Stimulated activated CD4-positive, alpha-beta T cell treated with anti-CD3 and anti-CD28 coated beads, Interleukin-2, amount 100 ng/mL, for 24 hours (primary cell): ENCODE measurements around the gene LRRC71.
A peak's percentile ranks its signal among the peaks of the same experiment; 100 is the strongest.

Experiments used
- DNase-seq, 2 donors: peaks; one replicate each; pipeline ENCODE4 v3.0.0-alpha.2; 2020

Gene LRRC71

DNA sequence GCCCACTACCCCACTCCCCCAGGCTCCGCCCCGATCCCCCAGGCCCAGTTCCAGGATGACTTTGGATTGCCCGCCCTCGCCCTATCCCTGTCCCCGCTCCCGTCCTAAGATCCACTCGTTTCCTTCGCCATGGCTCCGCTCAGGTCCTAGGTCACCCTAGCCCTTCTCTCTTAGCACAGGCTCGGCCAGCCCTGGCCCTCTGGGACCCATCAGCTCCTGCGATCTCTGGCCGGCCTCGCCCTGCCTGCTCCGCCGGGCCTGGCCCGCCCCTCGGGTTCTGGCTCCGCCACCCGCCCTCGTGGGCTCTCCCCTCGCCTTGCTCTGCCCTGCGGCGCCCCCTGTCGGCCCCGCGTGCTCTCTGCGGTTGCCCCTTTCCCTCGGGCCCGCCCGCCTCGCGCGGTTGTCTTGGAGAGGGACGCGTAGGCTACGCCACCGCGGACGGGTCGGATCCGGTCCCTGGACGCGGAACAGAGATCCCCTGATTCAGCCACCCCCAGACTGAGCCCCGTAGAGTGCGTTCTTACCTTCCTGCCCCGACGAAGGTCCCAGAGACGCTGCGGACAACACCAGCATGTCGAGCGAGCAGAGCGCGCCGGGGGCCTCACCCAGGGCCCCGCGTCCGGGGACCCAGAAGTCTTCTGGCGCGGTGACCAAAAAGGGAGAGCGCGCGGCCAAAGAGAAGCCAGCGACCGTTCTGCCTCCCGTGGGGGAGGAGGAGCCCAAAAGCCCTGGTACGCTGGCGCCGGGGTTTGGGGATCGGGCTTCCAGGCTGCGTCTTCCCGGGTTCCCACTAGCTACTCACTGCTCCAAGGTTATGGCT is at the start of gene LRRC71:
Gene LRRC71 (plus strand): TSS at position 400 of the 820 bp plus-strand sequence. CDS start 172 bp downstream, at position 572.
- peak; percentile 73 to 86 for DNase-seq

DNA sequence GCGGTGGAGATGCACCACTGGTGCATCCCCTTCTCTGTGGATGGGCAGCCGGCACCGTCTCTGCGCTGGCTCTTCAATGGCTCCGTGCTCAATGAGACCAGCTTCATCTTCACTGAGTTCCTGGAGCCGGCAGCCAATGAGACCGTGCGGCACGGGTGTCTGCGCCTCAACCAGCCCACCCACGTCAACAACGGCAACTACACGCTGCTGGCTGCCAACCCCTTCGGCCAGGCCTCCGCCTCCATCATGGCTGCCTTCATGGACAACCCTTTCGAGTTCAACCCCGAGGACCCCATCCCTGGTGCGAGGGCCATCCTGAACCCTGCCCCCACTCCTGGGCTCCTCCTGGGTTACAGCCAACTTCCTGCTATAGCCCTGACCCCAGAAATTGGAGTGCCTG is 46.8 kb upstream of the LRRC71 start:
- DNase-seq: no peak

DNA sequence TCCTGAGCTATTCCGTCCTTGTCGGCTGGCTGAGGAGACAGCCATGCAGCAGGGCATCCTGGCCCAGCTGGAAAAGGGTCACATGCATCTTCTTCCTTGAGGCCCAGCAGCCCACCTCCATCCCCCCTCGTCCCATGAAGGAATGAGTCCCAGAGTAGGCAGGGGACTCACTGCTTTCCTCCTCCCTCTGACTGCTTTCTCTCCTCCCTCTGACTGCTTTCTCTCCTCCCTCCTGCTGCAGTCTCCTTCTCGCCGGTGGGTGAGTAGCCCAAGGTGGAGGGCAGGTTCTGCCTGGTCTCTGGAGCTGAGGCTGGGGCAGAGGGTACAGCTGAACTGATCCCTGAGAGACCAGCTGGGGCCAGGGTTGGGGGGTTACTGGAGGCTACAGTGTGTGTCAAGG is 46.3 kb upstream of the LRRC71 start:
- DNase-seq: no peak

GRCh38 chr1:156874572-156875340 is 45.7 kb upstream of the LRRC71 start:
- no peak for DNase-seq

DNA sequence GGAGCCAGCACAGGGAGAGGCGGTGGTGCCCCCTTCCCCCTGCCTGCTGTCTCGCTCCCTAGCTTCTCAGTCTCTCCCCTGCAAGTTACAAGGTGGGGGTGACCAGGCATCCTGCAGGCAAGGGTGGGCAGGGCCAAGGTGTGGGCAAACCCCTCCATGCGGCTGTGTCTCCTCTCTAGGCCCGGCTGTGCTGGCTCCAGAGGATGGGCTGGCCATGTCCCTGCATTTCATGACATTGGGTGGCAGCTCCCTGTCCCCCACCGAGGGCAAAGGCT is 45.2 kb upstream of the LRRC71 start:
- DNase-seq: no peak

DNA sequence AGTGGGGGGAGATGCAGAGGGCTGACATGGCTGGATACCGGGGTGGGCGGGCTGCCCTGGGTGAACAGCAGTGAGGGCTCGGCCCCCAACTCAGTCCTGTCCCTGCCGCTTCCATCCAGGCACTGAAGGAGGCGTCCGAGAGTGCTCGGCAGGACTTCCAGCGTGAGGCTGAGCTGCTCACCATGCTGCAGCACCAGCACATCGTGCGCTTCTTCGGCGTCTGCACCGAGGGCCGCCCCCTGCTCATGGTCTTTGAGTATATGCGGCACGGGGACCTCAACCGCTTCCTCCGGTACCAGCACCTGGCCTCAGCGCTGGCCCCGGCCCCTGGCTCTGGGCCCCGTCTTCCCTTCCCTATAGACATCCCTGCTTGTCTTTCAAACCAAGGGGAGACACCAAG is 44.2 kb upstream of the LRRC71 start:
- DNase-seq: no peak

DNA sequence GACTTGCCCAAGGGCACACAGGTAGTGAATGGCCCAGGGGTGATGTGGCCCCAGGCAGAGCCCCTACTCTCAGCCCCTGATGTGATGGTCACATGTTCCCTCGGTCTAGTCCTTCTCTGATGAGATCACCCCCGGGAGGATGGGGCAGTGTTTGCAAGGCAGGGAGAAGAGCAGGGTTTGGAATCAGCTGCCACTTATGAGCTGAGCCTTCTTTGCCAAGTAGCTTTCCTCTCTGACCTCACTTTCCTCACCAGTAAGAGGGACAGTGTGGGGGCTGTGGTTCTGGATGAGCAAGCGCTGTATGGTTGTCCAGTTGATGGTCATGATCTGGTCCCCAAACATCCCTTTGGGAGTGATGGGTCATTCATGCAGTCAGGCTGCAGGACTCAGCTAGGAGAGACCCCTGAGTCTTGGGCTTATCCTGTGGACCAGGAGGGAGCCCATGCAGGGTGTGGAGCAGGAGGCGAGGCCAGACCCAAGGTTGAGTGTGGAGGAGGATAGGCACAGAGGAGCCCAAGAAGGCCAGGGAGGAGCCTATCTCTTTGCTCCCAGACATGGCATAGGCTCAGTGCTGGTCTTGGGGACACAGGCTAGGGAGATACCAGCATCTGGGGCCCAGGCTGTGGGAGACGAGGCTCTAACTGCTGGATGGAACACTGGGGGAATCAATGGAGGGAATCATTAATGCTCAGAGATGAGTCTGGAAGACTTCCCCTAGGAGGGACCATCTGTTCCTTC is 42.8 kb upstream of the LRRC71 start:
- DNase-seq: no peak

DNA sequence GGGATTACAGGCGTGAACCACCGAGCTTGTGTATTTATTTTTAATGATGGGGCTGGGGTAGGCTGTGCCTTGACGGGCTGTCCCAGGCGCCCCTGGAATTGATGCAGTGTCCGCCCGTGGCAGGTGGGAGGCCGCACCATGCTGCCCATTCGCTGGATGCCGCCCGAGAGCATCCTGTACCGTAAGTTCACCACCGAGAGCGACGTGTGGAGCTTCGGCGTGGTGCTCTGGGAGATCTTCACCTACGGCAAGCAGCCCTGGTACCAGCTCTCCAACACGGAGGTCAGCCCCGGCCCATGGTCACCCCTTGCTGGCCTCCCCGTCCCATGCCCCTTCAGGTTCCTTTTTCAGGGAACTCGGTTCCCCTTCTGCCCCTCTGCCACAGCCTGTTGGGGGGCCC is 40.6 kb upstream of the LRRC71 start:
- DNase-seq: no peak

DNA sequence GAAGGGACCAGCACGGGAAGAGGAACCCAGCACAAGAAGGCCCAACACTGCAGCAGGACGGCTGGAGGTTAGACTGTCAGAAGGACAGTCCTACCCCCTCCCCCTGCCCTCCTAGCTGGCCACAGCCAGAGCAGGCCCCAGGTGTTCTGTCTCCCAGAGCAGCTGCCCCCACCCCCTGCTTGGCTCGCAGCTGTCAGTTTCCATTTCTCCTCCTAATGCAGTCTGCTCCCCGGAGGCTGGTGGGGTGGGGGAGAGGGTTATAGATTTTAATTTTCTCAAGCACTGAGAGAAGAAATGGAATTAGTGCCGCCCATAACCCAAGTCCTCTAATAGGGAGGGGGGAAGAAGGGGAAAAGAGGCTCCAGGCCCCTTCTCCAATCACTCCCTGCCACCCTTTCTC is 40.0 kb upstream of the LRRC71 start:
- DNase-seq: no peak

DNA sequence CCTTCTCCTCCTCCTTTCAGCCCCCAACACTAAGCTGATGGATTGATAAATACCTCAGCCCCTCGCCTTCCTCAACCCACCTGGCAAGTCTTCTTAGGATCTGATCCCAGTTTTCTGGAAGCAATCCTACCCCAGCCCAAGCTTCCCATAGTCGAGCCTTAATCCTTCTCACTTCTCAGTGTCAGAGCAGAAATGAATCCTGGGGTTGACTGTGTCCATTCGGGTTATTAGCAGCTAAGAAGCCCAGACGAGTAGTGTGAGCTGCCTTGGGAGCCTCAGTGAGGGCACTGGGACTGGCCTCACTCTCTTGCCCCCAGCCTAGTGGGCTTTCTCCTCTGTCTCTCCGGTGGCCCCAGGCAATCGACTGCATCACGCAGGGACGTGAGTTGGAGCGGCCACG is 39.3 kb upstream of the LRRC71 start:
- DNase-seq: no peak

GRCh38 chr1:156881663-156882062 is 38.8 kb upstream of the LRRC71 start:
- no peak for DNase-seq

GRCh38 chr1:156882543-156882942 is 37.9 kb upstream of the LRRC71 start:
- DNase-seq: no peak

GRCh38 chr1:156883919-156884318 is 36.5 kb upstream of the LRRC71 start:
- no peak for DNase-seq

GRCh38 chr1:156884560-156885184 is 35.8 kb upstream of the LRRC71 start:
- no peak for DNase-seq

DNA sequence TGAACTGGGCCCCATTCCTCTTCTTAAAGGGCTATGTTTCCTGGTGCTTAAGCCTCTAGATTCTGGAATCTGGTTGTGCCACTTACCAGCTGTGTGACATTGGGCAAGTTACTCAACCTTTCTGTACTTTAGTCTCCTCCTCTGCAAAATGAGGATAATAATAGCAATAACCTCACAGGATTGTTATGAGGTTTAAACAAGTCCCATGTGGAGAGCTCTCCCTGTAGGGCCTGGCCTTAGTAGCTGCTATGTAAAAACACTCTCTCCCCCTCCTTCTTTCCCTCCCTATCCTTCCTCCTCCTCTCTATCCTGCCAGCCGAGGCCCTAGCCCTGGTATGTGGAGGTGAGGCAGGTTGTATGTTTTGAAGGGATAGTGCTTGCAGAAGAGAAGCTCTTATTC is 35.1 kb upstream of the LRRC71 start:
- DNase-seq: no peak

GRCh38 chr1:156885880-156886355 is 34.5 kb upstream of the LRRC71 start:
- no peak for DNase-seq

DNA sequence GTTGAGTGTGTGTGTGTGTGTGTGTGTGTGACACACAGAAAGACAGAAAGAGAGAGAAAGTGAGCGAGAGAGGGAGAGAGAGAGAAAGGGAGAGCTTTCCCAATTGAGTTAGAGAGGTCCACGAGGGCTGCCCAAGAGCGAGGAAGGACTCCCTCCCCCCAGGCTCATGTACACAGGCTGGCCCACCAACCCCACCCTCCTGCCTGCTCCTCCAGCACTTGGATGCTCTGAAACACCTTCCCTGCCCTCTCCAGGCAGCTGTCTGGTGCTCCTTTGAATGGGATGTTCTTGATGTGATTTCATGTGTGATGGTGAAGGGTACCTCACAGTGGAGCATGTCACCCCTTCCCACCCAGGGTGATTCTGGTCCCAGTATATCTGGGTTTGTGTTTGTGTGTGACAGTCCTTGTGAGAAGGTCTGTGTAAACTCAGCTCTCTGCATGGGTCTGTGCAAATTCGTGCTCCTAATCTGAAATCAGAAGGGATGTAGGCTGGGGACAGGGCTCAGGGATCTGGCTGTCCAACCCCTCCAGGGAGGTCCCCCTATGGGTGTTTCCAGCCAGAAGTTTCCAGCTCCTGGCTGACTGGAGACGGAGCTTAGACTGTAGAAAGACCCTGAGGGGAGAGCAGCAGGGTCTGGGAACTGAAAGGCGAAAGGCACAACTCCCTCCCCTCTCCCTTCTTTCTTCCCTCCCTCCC is 33.7 kb upstream of the LRRC71 start:
- no peak for DNase-seq

DNA sequence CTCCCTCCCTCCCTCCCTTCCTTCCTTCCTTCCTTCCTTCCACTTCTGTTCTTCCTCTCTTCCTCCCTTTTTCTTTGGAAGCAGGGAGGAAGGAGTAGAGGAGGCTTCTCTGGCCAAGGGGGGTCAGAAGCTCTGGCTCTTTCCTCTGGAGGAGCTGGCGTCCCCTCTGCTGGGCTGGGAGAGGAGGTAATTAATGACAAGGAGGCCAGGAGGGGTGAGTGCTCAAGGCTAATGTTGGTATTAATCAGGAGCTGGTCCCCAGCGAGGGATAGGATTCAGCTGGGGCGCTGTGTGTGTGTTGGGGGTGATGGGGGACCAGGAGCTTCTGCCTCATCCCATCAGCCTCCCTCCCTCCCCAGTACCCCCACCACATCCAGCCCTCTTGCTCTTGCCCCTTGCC is 33.1 kb upstream of the LRRC71 start:
- DNase-seq: no peak

- DNase-seq: no peak
These were observed 32.7 kb upstream of the LRRC71 start for GRCh38 chr1:156887734-156888133.

DNA sequence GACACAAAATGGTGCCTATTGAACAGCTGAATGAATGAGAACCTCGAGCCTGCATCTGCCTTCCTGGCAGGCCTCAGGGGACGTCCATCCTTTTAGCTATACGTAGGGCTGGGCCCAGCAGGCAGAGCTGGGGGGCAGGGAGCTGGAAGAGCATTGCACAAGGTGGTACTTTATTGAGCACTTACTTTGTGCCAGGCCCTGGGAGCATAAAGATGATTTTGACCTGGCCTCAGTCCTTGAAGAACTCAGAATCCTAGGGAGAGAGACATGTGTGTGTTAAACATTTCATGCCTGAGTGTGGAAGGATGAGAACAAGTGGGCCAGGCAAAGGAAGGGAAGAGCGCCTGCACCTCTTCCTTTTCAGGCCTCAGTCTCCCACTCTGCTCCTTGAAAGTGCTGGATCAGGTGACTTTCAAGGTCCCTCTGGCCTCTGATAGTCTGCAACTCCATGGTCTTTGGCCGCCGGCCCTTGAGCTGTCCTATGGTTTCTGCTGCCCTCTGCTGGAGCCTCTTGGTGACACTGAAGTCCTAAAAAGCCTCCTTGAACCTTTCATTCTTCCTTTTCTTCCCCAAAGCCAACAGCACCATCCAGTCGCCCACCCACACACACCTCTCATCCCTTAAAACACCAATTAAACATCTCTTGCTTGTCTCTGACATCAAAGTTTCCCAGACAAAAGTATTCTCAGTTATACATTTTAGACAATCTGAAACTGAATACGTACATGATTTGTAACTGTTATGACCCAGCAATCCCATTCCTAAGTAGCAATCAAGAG is 30.4 kb upstream of the LRRC71 start:
- DNase-seq: peak; percentile 70 to 75

DNA sequence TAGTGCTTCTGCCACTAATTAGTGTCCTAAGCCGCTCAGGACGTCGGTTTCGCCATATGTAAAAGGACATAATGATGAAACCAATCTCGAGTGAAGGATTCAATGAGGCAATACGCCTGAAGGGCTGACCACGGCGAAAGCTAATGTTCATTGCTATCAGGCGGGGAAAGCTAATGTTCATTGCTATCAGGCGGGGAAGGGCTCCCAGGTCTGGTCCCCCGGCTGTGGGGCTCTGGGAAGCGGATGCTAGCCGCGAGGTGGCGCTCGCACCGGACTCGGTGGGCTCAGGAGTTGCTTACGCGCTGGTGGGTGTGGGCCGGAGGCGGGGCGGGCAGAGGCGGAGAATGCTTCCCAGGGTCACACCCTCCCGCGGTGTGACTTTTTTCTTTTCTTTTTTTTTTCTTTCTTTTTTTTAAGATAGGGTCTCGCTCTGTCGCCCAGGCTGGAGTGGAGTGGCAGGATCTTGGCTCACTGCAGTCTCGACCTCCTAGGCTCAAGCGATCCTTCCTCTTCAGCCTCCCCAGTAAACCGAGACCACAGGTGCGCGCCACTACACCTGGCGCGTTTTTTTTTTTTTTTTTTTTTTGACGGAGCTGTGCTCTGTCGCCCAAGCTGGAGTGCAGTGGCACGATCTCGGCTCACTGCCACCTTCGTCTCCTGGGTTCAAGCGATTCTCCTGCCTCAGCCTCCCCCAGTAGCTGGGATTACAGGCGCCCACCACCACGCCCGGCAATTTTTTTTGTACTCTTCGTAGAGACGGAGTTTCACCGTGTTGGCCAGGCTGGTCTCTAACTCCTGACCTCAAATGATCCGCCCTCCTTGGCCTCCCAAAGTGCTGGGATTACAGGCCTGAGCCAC is 28.0 kb upstream of the LRRC71 start:
- DNase-seq: peak; percentile 88 to 94
